ENCODE data around the gene SPINDOC.
"Not testable (repeated sequence)": the region's sequence is repeated elsewhere in the genome, so short reads cannot be mapped to it uniquely, and the experiment has no call there.

SPINDOC gene

GRCh38 chr11:63769714-63770455, 43.4 kb upstream of the SPINDOC start:
- ChIA-PET CTCF (interaction anchor here (0.7 to 3.6 kb wide), 7 partner anchors 9 to 381 kb away, joined by 3 to 27 read pairs (median 5); partner anchors contain the start of genes MARK2 and SPINDOC), POLR2A (no interaction called here)
- TF ChIP-seq, protein P1, sequence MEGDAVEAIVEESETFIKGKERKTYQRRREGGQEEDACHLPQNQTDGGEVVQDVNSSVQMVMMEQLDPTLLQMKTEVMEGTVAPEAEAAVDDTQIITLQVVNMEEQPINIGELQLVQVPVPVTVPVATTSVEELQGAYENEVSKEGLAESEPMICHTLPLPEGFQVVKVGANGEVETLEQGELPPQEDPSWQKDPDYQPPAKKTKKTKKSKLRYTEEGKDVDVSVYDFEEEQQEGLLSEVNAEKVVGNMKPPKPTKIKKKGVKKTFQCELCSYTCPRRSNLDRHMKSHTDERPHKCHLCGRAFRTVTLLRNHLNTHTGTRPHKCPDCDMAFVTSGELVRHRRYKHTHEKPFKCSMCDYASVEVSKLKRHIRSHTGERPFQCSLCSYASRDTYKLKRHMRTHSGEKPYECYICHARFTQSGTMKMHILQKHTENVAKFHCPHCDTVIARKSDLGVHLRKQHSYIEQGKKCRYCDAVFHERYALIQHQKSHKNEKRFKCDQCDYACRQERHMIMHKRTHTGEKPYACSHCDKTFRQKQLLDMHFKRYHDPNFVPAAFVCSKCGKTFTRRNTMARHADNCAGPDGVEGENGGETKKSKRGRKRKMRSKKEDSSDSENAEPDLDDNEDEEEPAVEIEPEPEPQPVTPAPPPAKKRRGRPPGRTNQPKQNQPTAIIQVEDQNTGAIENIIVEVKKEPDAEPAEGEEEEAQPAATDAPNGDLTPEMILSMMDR (IDR thresholded peaks at IDR 0.05; ENCODE audit: control extremely low read depth, extremely low read depth, low read depth, missing control alignments), result no peak
- DNase-seq (ENCODE audit: extremely low spot score), result no peak

DNA sequence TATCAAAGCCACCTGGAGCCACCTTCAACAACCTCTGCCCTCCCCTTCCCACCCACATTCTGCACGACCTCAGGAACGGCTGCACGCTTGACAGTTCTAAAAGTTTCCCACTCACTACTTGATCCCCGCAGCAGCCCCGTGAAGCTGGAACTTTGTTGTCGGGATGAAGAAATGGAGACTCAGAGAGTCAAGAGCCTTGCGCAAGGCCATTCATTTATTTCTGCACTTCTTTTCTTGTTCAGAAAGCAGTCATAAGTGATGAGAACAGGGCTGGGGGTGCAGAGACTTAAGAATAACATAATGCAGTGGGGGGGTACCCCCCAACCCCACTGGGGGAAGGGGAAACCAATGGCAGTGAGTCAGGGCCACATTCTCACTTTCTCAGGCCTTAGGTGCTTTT, 42.5 kb upstream of the SPINDOC start:
- CTCF ChIA-PET, result interaction anchor here (3.6 kb wide), 1 partner anchor 380 kb away, joined by 27 read pairs; no protein-coding TSS in a partner anchor
- TF ChIP-seq, protein P1 (IDR thresholded peaks at IDR 0.05; ENCODE audit: control extremely low read depth, extremely low read depth, low read depth, missing control alignments), result no peak
- no peak for DNase-seq (ENCODE audit: extremely low spot score)
- POLR2A ChIA-PET, result no interaction called here

DNA sequence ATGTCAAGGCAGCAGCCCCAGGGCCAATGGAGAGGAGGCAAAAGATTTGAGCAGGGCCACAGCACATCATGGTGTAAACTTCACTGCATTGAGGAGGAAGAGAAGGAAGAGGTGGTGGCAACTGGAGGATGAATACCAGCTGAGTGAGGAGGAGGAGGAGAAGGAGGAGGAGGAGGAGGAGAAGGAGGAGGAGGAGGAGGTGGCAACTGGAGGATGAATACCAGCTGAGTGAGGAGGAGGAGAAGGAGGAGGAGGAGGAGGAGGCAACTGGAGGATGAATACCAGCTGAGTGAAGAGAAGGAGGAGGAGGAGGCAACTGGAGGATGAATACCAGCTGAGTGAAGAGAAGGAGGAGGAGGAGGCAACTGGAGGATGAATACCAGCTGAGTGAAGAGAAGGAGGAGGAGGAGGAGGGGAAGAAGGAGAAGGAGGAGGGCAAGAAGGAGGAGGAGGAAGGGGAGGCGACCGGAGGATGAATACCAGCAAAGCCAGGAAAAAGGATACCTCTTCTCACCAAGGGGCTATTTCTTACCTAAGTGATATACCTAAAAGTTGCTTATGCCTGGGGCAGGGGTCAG, 41.4 kb upstream of the SPINDOC start:
- POLR2A ChIA-PET; CTCF ChIA-PET; DNase-seq (ENCODE audit: extremely low spot score): not testable (repeated sequence)

- ChIA-PET POLR2A (no interaction called here), CTCF (no interaction called here)
- TF ChIP-seq, protein P1 (IDR thresholded peaks at IDR 0.05; ENCODE audit: control extremely low read depth, extremely low read depth, low read depth, missing control alignments), result no peak
- no peak for DNase-seq (ENCODE audit: extremely low spot score)
These were observed 38.1 kb upstream of the SPINDOC start for GRCh38 chr11:63775191-63775590.

GRCh38 chr11:63779039-63779438, 34.2 kb upstream of the SPINDOC start:
- CTCF ChIA-PET, result interaction anchor here (0.9 to 2.2 kb wide), 3 partner anchors 11 to 176 kb away, joined by 3 to 15 read pairs (median 5); partner anchors contain the start of gene ZFTA
- TF ChIP-seq, protein P1 (IDR thresholded peaks at IDR 0.05; ENCODE audit: control extremely low read depth, extremely low read depth, low read depth, missing control alignments), result no peak
- no peak for DNase-seq (ENCODE audit: extremely low spot score)
- POLR2A ChIA-PET, result no interaction called here

- no peak for DNase-seq (ENCODE audit: extremely low spot score)
- CTCF ChIA-PET, result no interaction called here
- POLR2A ChIA-PET, result no interaction called here
- TF ChIP-seq, protein P1 (IDR thresholded peaks at IDR 0.05; ENCODE audit: control extremely low read depth, extremely low read depth, low read depth, missing control alignments), result no peak
These were observed 30.5 kb upstream of the SPINDOC start for GRCh38 chr11:63782749-63783148.

- TF ChIP-seq, protein P1 (IDR thresholded peaks at IDR 0.05; ENCODE audit: control extremely low read depth, extremely low read depth, low read depth, missing control alignments), result no peak
- no peak for DNase-seq (ENCODE audit: extremely low spot score)
- CTCF ChIA-PET, result no interaction called here
- POLR2A ChIA-PET, result interaction anchor here (0.6 kb wide), 1 partner anchor 25 kb away, joined by 4 read pairs; no protein-coding TSS in a partner anchor
These were observed 29.2 kb upstream of the SPINDOC start for GRCh38 chr11:63783925-63784592.
